Esophagus squamous epithelium (tissue), 4 donors: ENCODE measurements around the gene DAB1.

Source experiments
- POLR2A ChIP-seq, 4 donors: fragments of 450-650 bp; IDR thresholded peaks; one replicate each; pipeline ENCODE4 v1.6.1; 2017; ENCODE audit warnings: antibody characterized with exemption in 4 of 4, mild to moderate bottlenecking in 4 of 4, moderate library complexity in 3 of 4
- TF ChIP-seq, protein P1 (sequence below), 6 experiments: fragments of 450-650 bp in 4 of 6; fragments of 200-600 bp in 2 of 6; sonication (generic) in 2 of 6; IDR thresholded peaks; one replicate each; pipeline ENCODE4 v1.5.1; 2016 to 2019; ENCODE audit warnings: antibody characterized with exemption in 6 of 6, mild to moderate bottlenecking in 4 of 6, moderate library complexity in 4 of 6

DNA sequence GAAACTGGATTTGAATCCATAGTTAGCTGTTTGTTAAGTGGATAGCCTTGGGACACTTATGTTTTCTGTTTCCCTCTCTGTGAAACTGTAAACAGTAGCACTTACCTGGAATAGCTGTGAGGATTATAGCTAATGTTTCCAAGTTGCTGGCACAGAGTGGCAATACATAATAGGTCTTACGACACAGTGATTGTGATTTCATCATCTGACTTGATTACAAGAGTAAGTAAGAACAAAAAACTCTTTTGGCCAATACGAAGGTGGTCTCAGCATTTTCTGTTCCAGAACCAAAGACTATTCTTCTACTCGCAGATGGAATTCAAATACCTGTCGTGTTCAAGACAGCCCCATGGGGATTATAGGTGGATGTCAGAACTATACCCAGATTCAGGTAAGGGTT lies 460.2 kb downstream of the DAB1 start:
- no peak for TF ChIP-seq POLR2A (IDR thresholded peaks at IDR 0.05)
- TF ChIP-seq, protein P1, sequence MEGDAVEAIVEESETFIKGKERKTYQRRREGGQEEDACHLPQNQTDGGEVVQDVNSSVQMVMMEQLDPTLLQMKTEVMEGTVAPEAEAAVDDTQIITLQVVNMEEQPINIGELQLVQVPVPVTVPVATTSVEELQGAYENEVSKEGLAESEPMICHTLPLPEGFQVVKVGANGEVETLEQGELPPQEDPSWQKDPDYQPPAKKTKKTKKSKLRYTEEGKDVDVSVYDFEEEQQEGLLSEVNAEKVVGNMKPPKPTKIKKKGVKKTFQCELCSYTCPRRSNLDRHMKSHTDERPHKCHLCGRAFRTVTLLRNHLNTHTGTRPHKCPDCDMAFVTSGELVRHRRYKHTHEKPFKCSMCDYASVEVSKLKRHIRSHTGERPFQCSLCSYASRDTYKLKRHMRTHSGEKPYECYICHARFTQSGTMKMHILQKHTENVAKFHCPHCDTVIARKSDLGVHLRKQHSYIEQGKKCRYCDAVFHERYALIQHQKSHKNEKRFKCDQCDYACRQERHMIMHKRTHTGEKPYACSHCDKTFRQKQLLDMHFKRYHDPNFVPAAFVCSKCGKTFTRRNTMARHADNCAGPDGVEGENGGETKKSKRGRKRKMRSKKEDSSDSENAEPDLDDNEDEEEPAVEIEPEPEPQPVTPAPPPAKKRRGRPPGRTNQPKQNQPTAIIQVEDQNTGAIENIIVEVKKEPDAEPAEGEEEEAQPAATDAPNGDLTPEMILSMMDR (IDR thresholded peaks at IDR 0.05): no peak
